Esophagus mucosa (tissue), 1 donor: ENCODE data around the gene CENPU. TPM values are rescaled to one million over a fixed set of nuclear protein-coding genes. Genes with fewer than 3 reads are reported as not detected.

Source experiments
- ATAC-seq: fragments of 200-7000 bp; cut with Tn5 transposase; one replicate; pipeline ENCODE4 v1.9.1; 2020
- total RNA-seq: library from RNA; stranded (reverse); gene quantifications from one replicate; pipeline ENCODE4 v1.2.4, GENCODE V29; 2023
- donor health status: DM: yes; HTN: yes; CAD: no.

CENPU gene
- total RNA-seq, 1 donor from 2014 or later, result 16.5 TPM

DNA sequence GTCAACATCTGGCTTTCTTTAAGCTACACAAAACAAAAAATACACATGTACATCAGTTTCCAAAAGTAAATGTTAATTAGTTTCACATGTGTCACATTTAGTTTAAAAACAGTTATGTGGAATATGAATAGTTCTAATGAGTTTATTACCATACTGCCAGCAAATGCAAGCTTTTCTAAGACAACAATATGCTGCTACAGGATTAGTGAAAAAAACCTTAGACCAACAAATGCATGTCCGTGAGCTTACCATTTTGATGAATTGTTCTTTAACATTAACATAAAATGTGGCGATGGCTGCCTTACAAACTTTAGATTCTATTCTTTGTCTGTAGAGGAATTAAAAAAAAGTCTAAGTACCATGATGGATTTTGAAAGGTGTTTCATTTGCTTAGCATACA, 31.8 kb downstream of the CENPU start:
- ATAC-seq, result no peak

DNA sequence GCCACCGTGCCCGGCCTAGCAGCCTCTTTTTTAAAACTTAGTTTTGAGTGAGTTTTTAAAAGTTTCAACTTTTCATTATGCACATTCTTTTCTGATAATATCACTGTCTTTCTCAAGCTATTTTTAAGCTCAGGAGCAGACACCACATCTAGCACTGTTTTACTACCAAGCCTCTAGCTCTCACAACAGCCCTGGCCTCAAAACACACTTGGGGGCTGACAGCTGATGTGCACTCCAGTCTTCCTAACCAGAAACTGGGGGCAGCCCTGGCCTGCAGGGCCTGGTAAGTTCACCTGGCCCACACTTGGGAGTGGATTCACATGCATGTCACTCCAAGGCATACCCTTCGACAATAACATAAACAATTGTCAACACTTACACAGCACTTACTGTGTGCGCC, 34.0 kb downstream of the CENPU start:
- no peak for ATAC-seq

DNA sequence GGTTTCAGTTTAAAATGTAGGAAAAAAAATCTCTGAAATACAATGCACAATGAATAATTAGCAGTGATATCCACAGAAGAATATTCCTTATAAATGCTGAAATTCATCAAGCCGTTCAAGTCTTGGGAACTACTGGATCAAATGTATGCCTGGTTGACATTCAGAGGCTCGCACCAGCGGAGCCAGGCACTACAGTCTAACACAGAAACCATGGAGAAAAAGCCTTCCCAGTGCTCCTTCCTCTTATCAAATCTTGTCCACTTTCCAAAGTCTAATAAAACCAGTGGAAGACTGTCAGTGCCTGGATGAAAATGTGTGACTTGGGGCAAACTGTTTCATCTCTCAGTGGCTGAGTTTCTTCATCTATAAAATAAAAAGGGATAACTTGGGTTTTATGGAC, 35.9 kb downstream of the CENPU start:
- no peak for ATAC-seq

DNA sequence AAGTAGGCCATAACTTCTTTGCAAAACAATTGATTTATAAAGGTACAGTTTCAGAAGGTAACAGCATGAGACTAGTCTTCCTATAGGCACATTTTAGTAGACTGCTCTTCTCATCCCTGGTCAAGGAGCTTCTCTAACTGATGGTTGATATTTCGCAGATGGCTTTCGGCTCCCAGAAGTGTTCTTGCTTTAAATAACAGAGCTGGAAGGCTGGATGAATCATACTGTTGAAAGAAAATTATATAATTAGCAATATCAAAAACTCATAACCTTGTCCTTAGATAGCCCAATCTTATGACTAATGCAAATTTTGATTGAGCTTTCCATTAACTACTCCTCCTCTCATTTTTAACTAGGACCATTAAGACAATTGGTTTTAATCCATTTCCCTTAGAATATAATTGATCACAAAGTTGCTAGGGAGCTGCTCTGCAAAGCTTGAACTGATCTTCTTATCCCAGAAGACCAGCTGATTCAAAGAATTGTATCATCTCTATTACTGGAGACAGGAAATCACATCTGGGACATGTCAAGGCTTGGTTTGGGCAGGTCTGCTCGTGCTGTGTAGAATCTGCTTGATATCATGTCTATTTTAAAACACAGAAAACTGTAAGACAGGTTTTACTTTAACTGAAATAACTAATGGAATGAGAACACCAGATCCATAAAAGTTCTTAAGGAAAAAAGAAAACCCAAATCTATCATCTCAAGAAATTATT, 38.6 kb downstream of the CENPU start:
- peak; percentile 79 for ATAC-seq

DNA sequence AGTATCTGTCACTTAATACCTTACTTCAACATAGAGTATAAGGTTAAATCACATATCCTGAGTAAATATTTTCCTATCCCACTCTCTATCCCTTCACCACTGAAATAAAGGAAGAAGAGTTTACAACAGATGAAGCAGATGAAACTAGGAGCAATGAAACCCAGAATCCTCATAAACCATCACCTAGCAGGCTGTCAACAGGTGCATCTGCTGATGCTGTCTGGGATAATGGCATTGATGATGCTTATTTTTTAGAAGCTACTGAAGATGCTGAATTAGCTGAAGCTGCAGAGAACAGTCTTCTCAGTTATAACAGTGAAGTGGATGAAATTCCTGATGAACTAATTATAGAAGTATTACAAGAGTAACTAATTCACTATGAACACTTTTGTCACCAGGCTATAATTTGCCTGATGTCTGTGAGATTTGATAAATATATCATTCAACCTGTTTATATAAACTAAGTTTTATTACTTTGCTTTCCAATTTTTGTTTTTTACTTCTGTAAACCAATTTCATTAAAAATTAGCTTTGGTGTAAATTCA, 39.4 kb downstream of the CENPU start:
- ATAC-seq, result no peak

DNA sequence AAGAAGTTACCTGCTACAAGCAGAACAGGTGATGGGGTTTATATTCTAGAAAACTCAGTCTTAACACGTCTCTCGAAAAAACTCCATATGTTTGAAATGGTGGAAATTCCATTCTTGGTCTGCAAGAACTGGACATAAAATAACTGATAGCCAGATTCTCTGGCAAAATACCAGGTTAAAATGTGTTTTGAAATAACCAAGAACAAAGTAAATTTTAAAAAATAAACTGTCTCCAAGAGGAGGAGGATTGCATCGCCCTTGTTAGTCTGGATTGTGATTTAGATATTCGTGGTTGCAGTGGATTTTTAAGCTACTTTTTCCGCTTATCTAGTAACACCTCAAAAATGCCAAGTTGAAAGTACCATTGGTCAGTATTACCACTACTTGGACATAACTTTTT, 40.8 kb downstream of the CENPU start:
- ATAC-seq, result no peak

DNA sequence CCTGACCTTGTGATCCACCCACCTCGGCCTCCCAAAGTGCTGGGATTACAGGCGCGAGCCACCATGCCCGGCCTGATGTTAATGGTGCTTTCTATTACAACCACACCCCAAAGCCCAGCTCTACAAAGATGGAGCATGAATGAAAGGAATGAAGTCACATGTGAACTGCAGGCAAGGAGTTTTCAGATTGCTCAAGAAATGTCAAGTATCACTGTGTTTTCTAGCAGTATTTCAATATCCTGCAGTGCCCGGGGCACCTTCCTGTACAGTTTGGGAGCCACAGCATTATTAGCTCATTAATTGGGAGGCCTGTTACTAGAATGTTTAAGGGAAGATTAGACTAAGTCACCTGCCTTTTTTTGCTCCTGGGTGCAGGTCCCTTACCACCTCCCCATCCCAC, 44.2 kb downstream of the CENPU start:
- peak; percentile 20 for ATAC-seq

DNA sequence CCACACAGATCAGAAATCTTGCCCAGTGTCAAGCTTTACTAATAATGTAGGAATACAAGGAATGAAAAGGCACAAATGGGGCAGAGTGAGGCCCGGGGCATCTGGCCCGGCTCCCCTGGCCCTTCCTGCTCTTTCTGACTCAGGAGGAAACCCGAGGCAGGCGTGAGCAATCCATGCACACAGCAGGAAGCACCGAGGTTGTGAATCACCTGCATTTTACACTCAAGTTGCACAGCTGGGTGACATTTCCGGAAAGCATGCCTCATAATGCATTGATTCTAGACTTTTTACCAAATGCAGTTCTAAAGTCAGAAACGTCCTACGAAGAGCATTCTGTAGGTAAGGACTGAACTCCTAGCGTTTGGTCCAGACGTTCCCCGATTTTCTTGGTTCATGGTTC, 45.4 kb downstream of the CENPU start:
- peak; percentile 99 for ATAC-seq

DNA sequence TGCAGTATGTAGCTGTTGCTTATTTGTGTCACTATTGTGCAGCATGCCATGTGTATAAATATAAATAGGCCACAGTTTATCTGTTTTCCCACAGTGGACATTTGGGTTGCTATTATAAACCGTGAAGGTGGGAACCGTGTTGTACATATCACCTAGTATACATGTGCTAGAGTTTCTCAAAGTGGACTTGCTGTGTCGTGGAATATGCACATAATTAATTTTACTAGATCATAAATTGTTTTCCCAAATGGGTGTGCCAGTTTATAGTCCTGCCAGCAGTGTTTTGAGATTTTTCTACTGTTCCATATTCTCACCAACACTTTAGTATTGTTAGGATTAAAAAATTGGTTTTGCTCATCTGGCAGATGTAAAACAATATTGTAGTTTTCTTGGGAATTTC, 45.9 kb downstream of the CENPU start:
- no peak for ATAC-seq

DNA sequence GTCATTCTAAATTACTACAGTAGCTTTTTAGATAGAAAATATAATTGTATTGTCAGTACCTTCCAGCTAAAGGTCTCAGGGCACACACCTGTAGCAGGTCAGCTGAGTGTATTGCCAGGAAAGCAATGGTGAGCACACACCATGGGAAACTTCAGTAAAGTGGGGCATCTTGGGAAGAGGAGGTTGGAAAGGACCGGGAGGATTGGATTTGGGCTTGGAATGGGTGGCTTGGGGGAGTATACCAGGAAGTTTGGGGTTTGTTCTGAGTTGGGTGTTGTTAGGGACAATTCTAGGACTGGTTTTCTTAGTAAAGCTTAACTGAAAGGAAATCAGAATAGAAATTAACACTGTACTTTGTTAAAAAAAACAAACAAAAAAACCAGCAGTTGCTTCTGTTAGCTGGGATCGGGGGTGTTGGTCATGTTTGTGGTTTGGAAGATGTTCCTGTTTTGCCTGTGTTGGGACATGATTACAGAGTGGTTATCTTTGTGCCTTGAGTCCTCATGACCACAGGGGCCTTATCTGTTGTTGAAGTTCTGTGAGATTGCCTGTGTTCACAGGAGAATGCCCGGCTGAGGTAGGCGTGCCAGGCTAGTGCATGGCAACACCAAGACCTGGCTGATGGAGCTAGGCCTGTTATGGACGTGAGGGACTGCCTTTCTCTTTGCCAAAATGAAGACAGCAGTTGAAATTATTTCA, 49.3 kb downstream of the CENPU start:
- no peak for ATAC-seq

DNA sequence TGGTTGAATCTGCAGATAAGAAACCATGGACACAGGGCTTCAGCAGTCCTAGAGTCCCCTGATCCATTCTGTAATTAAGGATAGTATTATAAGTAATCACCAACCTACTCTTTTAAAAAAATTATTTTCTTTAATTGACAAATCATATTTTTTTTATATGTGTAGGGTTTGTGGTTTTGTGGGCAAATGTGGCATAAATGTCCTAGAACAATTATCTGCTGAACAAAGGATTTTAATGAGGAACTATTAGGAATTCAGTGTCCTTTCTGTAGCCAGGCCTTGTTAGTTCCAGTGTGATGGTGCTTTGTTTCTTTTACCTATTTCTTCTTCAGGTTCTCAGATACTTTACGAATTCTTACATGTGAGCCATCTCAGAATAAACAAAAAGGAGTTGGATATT, 52.0 kb downstream of the CENPU start:
- ATAC-seq, result no peak

DNA sequence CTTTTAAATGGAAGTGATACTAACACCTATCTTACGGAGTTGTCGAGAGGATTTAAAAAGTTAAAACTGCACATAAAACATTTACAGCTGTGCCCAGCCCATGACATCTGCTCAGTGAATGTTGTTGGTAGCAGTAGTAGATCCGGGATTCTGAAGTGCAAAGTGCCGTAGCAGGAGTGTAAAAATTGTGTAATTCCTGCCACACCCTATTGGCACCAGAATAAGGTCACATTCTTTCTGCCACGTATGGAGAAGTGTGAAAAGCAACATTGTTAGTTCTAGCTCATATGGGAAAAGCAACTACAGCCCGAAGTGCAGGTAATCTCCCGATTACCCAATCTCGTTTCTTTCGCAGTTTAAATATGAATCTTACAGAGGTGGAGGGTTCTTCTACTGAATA, 53.2 kb downstream of the CENPU start:
- peak; percentile 96 for ATAC-seq

DNA sequence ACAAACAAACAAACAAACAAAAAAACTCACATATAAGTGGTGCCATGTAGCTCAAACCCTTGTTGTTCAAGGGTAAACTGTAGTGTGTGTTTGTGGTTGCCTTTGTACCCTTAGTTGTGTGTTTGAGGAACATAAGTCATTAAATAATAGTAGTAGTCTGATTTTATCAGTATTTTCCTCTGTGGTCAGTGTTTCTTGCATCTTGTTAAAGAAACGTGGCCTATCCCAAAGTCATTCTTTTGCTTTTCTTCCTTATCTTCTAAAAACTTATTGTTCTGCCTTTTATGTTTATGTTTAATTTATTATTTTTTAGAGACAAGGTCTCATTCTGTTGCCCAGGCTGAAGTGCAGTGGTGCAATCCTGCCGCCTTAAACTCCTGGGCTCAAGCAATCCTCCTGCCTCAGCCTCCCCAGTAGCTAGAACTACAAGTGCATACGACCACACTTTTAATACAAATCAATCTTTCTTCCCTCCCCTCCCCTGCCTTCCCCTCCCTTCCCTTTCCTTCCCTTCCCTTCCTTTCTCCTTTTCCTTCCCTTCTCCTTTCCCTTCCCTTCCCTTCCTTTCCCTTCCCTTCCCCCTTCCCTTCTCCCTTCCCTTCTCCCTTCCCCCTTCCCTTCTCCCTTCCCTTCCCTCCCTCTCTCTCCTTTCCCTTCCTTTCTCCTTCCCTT, 57.9 kb downstream of the CENPU start:
- no peak for ATAC-seq

DNA sequence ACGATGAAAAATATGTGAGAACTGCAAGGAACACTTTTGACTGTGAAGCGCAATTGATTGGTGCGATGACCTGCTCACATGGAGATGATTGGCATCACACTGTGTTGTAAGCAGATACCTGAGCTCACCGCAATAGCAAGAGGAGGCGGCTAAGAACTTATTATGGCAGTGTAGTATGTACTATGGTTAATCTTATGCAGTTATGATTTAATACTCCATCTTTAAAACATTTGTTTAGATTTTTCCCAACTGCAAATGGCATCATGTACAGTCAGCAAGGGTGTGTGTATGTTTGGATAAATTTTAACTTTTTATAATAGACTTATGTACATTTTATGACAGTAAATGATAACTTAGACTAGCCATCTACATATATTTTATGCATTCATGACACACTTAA, 58.9 kb downstream of the CENPU start:
- no peak for ATAC-seq

DNA sequence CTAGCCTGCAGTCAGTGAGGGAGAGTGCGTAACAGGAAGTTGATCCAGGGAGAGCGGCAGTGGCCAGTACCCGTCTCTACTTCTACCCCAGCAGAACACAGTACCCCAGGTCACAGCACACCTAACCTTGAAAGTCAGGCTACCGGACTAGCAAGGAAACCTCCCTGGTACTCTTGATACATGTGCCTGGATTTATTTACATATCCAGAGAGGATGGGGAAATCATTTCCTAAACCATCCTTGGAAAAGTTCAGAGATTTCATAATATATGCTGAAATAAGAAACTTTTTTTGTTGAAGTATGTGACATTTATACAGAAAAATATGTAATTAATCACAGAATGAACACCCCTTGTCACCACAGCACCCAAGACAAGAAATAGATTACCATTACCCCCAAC, 59.9 kb downstream of the CENPU start:
- no peak for ATAC-seq

DNA sequence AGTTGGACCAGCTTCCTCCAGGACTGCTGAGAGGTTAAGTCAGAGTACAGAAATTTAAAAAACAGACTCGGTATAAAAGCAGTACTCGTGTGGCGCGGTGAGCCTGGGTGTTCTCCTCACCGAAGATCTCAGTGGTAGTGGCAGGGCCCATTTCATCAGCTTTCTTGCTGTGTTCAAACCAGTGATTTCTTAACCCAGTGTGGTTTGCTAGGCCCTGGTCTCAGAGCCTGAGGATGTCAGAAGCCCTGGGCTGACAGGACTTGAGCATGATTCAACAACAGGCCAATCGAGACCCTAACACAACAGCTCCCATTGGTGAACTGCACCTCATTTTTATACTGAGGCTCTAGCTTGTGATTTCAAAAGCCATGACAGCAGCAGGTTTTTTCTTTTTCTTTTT, 61.2 kb downstream of the CENPU start:
- ATAC-seq, result no peak

DNA sequence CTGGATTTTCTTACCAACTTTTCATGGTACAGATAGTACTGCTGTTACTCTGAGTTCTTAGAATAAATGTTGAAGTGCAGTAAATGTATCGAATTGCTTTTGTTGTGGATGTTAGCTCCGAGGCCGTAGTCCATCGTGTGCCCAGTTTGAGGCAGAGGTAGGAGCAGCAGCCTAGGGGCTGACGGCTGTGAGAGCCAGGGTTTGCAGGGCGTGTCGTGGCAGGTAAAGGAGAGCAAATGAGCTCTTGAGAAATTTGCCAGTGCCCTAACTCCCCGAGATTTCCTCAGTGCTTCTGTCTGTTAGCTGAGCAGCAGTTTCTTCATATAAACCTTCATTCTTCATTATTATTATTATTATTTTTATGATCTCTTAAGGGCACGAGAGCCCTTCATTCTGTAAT, 62.8 kb downstream of the CENPU start:
- peak; percentile 69 for ATAC-seq

DNA sequence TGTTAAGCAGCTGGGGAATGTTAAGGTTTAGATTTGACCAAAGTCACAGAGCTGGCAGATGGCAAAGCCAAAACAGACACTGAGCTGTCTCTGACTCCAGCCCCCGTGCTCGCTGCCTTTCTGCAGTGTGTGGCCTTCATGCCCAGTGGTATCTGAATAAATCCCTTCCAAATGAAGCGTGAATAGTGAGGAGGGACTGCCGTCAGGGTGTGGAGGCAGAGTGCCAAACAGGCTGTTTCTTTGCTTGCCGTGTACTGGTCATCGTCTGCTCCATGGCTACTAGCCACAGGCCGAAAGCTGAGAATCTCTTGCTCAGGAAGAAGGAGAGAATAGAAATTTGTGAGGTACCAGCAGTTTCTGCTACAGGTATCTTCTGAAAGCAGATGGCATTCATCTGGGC, 64.6 kb downstream of the CENPU start:
- no peak for ATAC-seq

DNA sequence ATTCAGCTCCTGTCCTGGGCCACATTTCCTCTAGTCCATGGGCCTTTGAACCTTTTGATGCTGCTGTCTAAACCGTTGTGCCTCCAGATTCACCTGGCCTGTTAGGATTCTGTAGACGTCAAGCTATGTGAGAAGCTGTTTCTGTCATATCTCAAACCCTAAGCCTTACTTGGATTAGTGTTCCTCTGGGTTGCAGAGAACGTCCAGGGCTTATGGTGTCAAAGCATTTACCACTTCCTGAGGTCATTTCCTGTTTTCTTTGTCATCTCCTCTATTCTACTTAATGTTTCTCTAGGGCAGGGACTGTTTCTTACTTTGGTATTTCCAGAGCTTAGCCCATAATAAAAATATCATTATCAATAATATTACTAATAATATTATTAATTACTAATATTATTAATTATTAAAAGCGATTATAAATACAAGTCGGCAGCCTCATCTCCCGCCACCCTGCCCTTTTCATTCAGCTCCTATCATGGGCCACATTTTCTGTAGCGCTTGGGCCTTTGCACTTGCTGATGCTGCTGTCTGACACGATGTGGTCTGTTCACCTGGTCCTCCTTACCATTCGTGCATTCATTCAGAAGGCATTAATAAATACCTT, 65.3 kb downstream of the CENPU start:
- no peak for ATAC-seq

DNA sequence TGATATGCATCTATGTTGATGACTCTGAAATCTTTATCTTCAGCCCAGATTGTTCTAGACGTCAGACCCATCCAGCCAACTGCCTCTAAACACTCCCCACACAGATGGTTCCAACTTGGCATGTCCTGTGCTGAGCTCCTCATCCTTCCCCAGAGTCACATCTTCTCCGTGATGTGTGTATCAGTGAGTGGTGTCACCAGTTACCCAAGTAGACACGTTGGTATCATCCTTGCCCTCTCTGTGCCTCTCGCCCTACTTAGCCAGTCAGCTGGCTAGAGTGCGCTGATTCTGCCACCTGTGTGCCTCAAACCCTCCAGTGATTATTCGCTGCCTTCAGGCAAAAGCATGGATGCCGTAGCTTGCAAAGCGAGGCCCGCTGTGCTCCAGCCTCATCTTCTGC, 65.8 kb downstream of the CENPU start:
- no peak for ATAC-seq

DNA sequence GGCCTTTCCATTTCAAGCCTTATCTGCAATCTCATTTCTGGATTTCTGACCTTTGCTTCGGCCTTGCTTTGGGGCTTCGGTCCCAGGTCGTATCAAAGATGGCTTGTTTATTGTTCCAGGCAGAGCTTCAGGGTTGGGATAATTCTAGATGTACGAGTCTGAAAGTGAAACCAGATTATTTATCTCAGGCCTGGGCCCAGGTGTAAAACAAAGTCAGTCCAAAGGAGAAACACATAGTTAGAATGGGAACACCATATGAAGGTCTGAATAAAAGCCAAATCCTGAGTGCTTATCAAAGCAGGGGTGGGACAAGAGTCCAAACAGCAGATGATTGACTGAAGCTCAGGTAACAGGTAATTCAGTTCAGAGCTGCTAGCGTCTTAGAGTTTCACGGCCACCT, 67.2 kb downstream of the CENPU start:
- ATAC-seq, result no peak

DNA sequence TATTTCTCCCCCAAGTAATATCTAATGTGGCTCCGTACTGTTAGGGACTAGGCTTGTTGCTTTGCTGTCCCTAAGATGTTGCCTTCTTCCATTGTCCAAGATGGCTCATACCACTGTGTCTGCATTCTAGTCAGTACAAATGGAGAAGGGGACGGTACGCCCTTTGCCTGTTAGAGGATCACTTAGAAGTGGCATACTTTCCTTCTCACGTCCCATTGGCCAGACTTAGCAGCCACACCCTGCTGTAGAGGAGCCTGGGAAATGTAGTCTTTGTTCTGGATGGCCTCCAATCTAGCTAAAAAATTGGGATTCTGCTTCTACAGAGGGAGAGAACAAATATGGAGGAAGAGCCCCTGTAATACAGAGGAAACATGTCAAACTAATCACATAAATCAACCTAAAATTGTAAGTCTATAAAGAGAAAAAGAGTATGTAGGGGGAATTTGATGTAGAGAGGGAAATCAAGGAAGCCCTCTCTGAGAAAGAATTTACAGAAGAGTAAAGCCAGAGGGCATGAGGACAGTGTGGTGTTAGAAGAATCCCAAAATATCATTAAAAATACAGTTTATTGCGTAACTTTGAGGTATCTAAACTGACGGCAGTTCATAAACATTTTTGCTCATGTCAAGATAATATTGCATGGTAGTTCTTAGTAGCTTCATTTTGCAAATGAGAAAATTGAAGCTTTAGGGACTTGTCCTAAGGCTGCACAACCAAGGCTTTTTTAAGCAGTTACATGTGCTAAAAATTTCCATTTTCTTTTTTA, 69.3 kb downstream of the CENPU start:
- ATAC-seq, result no peak

DNA sequence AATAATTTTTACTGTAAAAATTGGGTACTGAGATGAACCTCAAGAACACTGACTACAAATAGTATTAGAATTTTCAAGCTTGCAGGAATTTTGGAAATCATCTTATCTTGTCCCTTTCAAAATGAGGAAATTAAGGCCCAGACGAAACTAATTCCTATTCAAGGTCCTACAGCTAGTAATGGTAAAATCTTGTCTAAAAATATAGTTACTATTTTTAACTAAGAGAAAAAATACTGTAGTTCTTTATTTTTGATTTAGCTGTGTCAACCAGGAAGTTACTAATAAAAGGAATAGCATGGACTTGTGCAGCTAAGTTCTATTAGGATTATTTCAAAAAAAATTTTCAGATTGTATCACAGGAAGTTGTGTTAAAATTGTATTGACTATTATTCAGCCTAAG, 71.7 kb downstream of the CENPU start:
- ATAC-seq, result no peak
